CD14-positive monocyte (primary cell): ENCODE results near the gene TRHDE. TPM values are rescaled to one million over a fixed set of nuclear protein-coding genes. Genes with fewer than 3 reads are reported as not detected.

ENCODE experiments used
- DNase-seq, 3 donors: peaks; one replicate each; pipeline ENCODE4 v3.0.0-alpha.2; 2011 to 2022
- H2AFZ ChIP-seq: 2 replicates; pipeline ENCODE4 v1.6.0; 2012; ENCODE audit warnings: mild to moderate bottlenecking, low read depth, low read length, inconsistent platforms; ENCODE audit not compliant: insufficient read depth, poor library complexity, severe bottlenecking
- H3K27ac ChIP-seq, 2 donors: 1 replicate in 1 of 2; 2 replicates in 1 of 2; pipeline ENCODE4 v1.5.1; 2012 to 2013; ENCODE audit warnings: low read length in 2 of 2, control low read depth in 1 of 2, inconsistent platforms in 1 of 2, low read depth in 1 of 2, mild to moderate bottlenecking in 1 of 2
- H3K27me3 ChIP-seq, 2 donors: one replicate each; pipeline versions ENCODE4 v1.6.0 to v1.6.1; 2011 to 2013; ENCODE audit warnings: low read length in 2 of 2; ENCODE audit not compliant: control insufficient read depth in 2 of 2, insufficient read depth in 2 of 2
- H3K36me3 ChIP-seq, 2 donors: replicated peaks in 1 of 2; 1 replicate in 1 of 2; 2 replicates in 1 of 2; pipeline versions ENCODE4 v1.5.1 to v1.6.1; 2012 to 2013; ENCODE audit warnings: low read length in 2 of 2, control low read depth in 1 of 2, inconsistent platforms in 1 of 2, mild to moderate bottlenecking in 1 of 2; ENCODE audit not compliant: insufficient read depth in 2 of 2, control insufficient read depth in 1 of 2
- H3K4me1 ChIP-seq, 2 donors: 1 replicate in 1 of 2; 2 replicates in 1 of 2; pipeline versions ENCODE4 v1.5.1 to v1.6.1; 2012 to 2013; ENCODE audit warnings: low read length in 2 of 2, control low read depth in 1 of 2, inconsistent platforms in 1 of 2, mild to moderate bottlenecking in 1 of 2, moderate library complexity in 1 of 2; ENCODE audit not compliant: insufficient read depth in 2 of 2, control insufficient read depth in 1 of 2
- H3K4me2 ChIP-seq: replicated peaks from 2 replicates; pipeline ENCODE3; 2012; ENCODE audit warnings: low read length, moderate library complexity, mild to moderate bottlenecking; ENCODE audit not compliant: poor library complexity, severe bottlenecking; ENCODE audit errors: extremely low read depth
- H3K4me3 ChIP-seq, 3 experiments: fragments of 200-600 bp in 1 of 3; sonication (generic) in 1 of 3; replicated peaks in 1 of 3; 1 replicate in 2 of 3; 2 replicates in 1 of 3; pipeline ENCODE4 v1.5.1; 2011 to 2013; ENCODE audit warnings: low read length in 3 of 3, mild to moderate bottlenecking in 3 of 3, control low read depth in 2 of 3, low read depth in 2 of 3, inconsistent platforms in 1 of 3, moderate library complexity in 1 of 3
- H3K79me2 ChIP-seq: 2 replicates; pipeline ENCODE4 v1.6.0; 2012; ENCODE audit warnings: mild to moderate bottlenecking, control low read depth, inconsistent platforms, low read length, moderate library complexity; ENCODE audit not compliant: insufficient read depth
- H3K9ac ChIP-seq: 2 replicates; pipeline ENCODE4 v1.6.0; 2017; ENCODE audit warnings: low read length, mild to moderate bottlenecking; ENCODE audit not compliant: insufficient read depth, poor library complexity, severe bottlenecking
- H3K9me3 ChIP-seq, 2 donors: replicated peaks in 1 of 2; 1 replicate in 1 of 2; 2 replicates in 1 of 2; pipeline versions ENCODE4 v1.5.1 to v1.6.1; 2012 to 2013; ENCODE audit warnings: low read length in 2 of 2, control low read depth in 1 of 2; ENCODE audit not compliant: control insufficient read depth in 1 of 2, insufficient read depth in 1 of 2
- H4K20me1 ChIP-seq: 2 replicates; pipeline ENCODE4 v1.6.0; 2012; ENCODE audit warnings: mild to moderate bottlenecking, low read length, control low read depth, moderate library complexity; ENCODE audit not compliant: insufficient read depth
- H3K27ac Mint-ChIP-seq, 7 donors: one replicate each; pipeline ENCODE4 v1.8.0; 2020; ENCODE audit warnings: mild to moderate bottlenecking in 7 of 7, mixed read lengths in 7 of 7, moderate library complexity in 6 of 7, inconsistent platforms in 2 of 7
- H3K27me3 Mint-ChIP-seq, 3 donors: one replicate each; pipeline ENCODE4 v1.8.0; 2021 to 2022; ENCODE audit warnings: low read depth in 3 of 3, mild to moderate bottlenecking in 3 of 3, mixed read lengths in 3 of 3, moderate library complexity in 3 of 3, inconsistent platforms in 1 of 3
- H3K36me3 Mint-ChIP-seq, 2 donors: one replicate each; pipeline ENCODE4 v1.8.0; 2020; ENCODE audit warnings: mixed read lengths in 2 of 2, inconsistent platforms in 1 of 2, mild to moderate bottlenecking in 1 of 2
- H3K4me1 Mint-ChIP-seq: one replicate; pipeline ENCODE4 v1.8.0; 2020; ENCODE audit warnings: mild to moderate bottlenecking, mixed read lengths
- H3K4me3 Mint-ChIP-seq, 2 donors: one replicate each; pipeline ENCODE4 v1.8.0; 2020; ENCODE audit warnings: mild to moderate bottlenecking in 2 of 2, mixed read lengths in 2 of 2, moderate library complexity in 1 of 2
- H3K9me3 Mint-ChIP-seq, 7 donors: one replicate each; pipeline ENCODE4 v1.8.0; 2020 to 2022; ENCODE audit warnings: mixed read lengths in 7 of 7, mild to moderate bottlenecking in 6 of 7, moderate library complexity in 6 of 7, inconsistent platforms in 2 of 7
- WGBS: methylation state at CpG from one replicate; pipeline ENCODE4 v1.1.5; 2013; ENCODE audit warnings: missing lambda C conversion rate; ENCODE audit not compliant: insufficient coverage; 5-methylcytosine and 5-hydroxymethylcytosine counted together
- intact Hi-C, 2 donors: fragments of 100-400 bp; cut with micrococcal nuclease; formaldehyde crosslinking; loops; one replicate each; pipeline versions ENCODE4 v1.15.0 to v1.15.1; 2023
- polyA plus RNA-seq, 3 donors: library from polyadenylated mRNA; depleted of rRNA in 1 of 3; unstranded in 2 of 3; stranded (reverse) in 1 of 3; fragments of 300-500 nt in 2 of 3; fragments of >200 nt in 1 of 3; fragmentation: Illumina TruSeq in 2 of 3; gene quantifications; 1 replicate in 2 of 3; 2 replicates in 1 of 3; pipeline ENCODE4 v1.2.3, GENCODE V29; 2012 to 2021
- TF ChIP-seq, protein P1 (sequence below): fragments of 200-600 bp; IDR thresholded peaks from one replicate; pipeline ENCODE4 v1.8.0; 2022; ENCODE audit warnings: antibody characterized with exemption, mild to moderate bottlenecking

The TRHDE gene
- polyA plus RNA-seq, 3 donors, result not detected

DNA sequence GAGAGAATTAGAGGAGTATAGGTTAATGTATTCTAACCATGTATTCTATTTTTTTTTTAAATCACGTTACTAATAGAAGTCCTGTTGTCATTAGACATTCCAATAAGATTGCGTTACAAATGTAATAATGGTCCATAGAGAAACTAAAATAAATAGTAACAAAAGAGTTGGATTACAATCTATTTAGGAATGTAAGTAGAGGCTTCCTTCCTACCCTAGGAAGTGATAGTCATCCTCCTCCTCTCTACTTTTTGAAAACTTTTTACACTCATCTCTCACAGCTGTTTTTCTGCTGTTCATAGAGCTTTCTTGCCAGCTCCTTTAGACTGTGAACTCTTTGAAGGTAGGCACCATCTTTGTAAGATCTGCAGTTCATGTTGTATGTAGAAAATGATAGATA, 23.6 kb downstream of the TRHDE start:
- Mint-ChIP-seq H3K4me1 (no peaks in the 10 kb centered on the region), H3K27me3 (peaks cover 1 to 5% (median 2%) of the 10 kb centered on the region in 3 donors), H3K9me3 (peaks cover 0 to 10% (median 1%) of the 10 kb centered on the region in 7 donors), H3K36me3 (no peaks in the 10 kb centered on the region), H3K27ac (no peak overlapping the region), H3K4me3 (no peak overlapping the region)
- no peaks in the 10 kb centered on the region for H3K27me3 ChIP-seq
- H3K4me2 ChIP-seq, result no peak overlapping the region
- TF ChIP-seq, protein P1, sequence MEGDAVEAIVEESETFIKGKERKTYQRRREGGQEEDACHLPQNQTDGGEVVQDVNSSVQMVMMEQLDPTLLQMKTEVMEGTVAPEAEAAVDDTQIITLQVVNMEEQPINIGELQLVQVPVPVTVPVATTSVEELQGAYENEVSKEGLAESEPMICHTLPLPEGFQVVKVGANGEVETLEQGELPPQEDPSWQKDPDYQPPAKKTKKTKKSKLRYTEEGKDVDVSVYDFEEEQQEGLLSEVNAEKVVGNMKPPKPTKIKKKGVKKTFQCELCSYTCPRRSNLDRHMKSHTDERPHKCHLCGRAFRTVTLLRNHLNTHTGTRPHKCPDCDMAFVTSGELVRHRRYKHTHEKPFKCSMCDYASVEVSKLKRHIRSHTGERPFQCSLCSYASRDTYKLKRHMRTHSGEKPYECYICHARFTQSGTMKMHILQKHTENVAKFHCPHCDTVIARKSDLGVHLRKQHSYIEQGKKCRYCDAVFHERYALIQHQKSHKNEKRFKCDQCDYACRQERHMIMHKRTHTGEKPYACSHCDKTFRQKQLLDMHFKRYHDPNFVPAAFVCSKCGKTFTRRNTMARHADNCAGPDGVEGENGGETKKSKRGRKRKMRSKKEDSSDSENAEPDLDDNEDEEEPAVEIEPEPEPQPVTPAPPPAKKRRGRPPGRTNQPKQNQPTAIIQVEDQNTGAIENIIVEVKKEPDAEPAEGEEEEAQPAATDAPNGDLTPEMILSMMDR, result no peak
- H3K9ac ChIP-seq, result no peak overlapping the region
- no peaks in the 10 kb centered on the region for H3K4me1 ChIP-seq
- H2AFZ ChIP-seq, result no peak overlapping the region
- no peaks in the 10 kb centered on the region for H3K9me3 ChIP-seq
- no peak overlapping the region for H3K4me3 ChIP-seq
- no peaks in the 10 kb centered on the region for H3K79me2 ChIP-seq
- no peaks in the 10 kb centered on the region for H3K36me3 ChIP-seq
- no CpG with 5 or more reads among the region's 2 CpGs for WGBS
- no peaks in the 10 kb centered on the region for H4K20me1 ChIP-seq
- intact Hi-C loops, result no loop called here
- DNase-seq, result no peak
- H3K27ac ChIP-seq, result no peak overlapping the region

DNA sequence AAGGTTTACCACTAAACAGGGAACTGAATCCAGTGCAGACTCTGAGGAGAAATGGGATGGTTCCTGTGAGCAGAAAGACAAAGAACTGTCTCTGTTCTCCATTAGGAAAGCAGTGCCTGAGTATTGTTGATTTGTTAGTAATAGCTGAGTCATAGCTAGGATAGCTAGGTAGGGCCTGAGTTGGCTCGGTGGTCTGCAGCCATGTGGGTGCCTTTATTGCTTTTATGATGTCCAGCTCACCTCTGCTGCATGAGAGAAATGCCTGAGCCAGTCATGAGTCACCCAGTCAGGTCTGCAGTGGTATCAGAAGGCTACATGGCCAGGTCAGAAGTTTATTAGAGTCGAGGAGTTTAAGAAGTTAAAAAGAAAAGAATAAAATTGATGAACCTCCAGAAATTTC, 24.2 kb downstream of the TRHDE start:
- 75% methylated on average over 2 of the region's 2 CpGs for WGBS
- H3K4me1 Mint-ChIP-seq, result no peaks in the 10 kb centered on the region
- DNase-seq, result no peak
- H3K9me3 Mint-ChIP-seq, result peaks cover 0 to 10% (median 1%) of the 10 kb centered on the region in 7 donors
- no peaks in the 10 kb centered on the region for H3K79me2 ChIP-seq
- TF ChIP-seq, protein P1, result no peak
- no peak overlapping the region for H3K9ac ChIP-seq
- no peaks in the 10 kb centered on the region for H3K9me3 ChIP-seq
- H3K27me3 ChIP-seq, result no peaks in the 10 kb centered on the region
- no peak overlapping the region for H3K4me3 ChIP-seq
- H3K27me3 Mint-ChIP-seq, result peaks cover 1 to 5% (median 2%) of the 10 kb centered on the region in 3 donors
- no peaks in the 10 kb centered on the region for H3K36me3 ChIP-seq
- no peaks in the 10 kb centered on the region for H4K20me1 ChIP-seq
- H3K27ac ChIP-seq, result no peak overlapping the region
- H3K4me3 Mint-ChIP-seq, result no peak overlapping the region
- intact Hi-C loops, result no loop called here
- no peak overlapping the region for H3K27ac Mint-ChIP-seq
- H3K4me2 ChIP-seq, result no peak overlapping the region
- H3K4me1 ChIP-seq, result no peaks in the 10 kb centered on the region
- no peaks in the 10 kb centered on the region for H3K36me3 Mint-ChIP-seq
- no peak overlapping the region for H2AFZ ChIP-seq
